KBM-7 (cell line): ENCODE measurements around the gene BAAT.

Experiments used
- DNase-seq: peaks from one replicate; pipeline ENCODE4 v3.0.0-alpha.2; 2015
- in situ Hi-C: fragments of 300-500 bp; cut with MboI; formaldehyde crosslinking; loops from 2 replicates; pipeline ENCODE4 v1.14.3; 2020; ENCODE audit warnings: low sequenced_read_pairs, low pct_unique_long_range_greater_than_20kb, mixed read lengths

Gene BAAT

DNA sequence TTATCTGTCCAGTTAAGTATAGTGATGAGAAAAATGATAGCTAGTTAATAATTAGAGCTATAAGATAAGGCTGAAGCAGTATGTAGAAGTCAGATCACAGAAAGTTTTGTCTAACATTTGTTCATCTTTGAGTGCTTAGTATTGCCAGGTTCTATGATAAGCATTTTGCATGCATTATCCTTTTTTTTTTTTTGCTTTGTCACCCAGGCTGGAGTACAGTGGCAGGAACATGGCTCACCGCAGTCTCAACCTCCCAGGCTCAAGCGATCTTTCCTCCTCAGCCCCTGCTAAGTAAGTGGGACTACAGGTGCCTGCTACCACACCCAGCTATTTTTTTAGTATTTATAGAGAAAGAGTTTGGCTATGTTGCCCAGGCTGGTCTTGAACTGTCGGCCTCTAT lies 17.5 kb downstream of the BAAT start:
- in situ Hi-C loops: no loop called here
- no peak for DNase-seq

DNA sequence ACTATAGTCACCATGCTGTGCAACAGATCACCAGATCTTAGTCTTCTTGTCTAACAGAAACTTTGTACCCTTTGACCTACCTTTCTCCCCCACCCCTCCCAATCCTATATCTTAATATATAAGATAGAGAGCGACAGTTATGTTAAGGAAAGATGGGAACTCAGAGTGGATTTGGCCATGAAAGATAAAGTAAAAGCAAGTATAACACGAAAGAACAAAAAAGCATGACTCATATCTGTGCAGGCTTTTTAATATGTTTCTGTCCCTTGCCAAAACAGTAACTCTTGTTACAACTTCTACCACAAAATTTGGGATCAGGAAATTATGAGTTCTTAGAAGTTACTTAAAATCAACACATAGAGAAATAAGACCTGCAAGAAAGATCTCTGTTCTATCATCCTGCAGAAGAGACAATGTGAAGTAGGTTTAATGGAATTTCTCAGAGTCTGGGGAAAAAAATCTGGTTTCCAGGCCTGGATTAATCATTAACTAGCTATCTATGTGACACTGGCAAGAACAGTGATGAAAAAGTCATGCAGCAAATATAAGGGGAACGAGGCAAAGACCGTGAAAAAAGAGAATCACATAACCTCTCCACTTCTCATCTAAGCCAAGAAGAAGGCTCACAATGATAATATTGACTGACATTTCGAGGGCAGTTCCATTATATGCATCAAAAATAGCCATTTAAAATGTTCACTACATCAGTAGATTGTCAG lies 18.6 kb downstream of the BAAT start:
- in situ Hi-C loops: no loop called here
- no peak for DNase-seq

DNA sequence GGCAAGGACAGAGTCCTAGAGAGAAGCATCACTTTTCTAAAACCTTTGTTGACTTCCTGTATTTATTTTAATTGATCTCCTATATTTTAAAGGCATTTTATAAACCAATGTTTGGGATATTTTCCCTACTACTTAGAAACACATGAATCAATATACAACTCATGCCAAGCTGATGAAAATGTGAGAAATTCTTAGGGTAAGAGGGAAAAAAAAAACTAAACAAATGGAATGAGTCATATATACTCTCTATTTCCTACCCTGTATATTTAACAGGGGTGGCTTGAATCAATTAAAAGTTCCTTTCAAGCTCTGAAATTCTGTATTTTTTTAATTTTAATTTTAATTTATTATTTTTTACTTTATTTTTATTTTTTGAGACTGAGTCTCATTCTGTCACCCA lies 19.6 kb downstream of the BAAT start:
- DNase-seq: no peak
- in situ Hi-C loops: no loop called here

DNA sequence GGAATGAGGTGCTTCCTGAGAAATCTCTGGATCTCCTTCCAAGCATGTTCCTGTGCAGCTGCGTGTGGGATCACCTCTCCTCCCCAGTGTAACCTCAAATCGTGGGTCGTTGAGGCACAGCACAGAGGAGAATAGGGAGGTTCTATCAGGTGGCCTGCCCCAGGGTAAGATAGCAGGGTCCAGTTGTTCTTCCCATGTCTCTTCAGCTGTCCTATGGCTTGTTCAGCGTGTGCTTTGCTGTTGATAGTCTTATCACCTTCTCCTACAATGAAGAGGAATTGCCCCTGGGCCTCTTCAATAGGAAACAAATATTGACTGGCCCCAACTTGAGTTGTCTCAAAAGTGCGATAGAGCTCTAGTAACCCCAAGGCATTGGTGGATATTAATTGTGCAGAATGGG lies 22.4 kb downstream of the BAAT start:
- DNase-seq: no peak
- in situ Hi-C loops: no loop called here

DNA sequence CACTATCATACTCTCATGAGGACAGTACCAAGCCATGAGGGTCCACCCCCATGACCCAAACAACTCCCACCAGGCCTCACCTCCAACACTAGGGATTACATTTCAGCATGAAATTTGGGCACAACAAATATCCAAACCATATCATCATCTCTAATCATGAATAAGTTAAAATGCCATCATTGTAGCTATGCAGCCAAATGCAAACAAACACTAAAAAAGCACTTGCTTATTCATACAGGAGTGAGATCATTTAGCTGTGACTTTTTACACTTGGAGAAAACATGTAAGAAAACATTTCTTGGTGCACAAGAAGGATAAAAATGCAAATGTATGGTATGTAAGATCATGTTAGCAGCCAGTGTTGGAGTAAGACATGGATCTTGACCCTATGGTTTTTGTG lies 24.2 kb downstream of the BAAT start:
- DNase-seq: no peak
- in situ Hi-C loops: no loop called here

DNA sequence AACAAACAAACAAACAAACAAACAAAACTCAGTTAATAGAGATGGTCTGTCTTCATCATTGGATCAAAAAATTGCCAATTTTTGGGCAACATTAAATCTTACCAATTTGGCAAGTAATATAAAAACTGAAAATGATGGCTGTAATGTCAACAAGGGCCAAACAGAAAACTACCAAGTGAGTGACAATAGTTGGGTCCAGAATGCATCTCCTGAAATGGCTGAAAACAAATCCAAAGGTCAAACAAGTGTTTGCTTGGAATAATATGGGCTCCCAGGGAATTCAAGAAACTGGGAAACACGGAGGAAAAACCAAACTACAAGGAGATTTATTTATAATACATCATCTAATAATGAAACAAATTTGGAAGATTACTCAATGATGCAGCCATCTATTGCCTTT lies 25.1 kb downstream of the BAAT start:
- in situ Hi-C loops: no loop called here
- no peak for DNase-seq

DNA sequence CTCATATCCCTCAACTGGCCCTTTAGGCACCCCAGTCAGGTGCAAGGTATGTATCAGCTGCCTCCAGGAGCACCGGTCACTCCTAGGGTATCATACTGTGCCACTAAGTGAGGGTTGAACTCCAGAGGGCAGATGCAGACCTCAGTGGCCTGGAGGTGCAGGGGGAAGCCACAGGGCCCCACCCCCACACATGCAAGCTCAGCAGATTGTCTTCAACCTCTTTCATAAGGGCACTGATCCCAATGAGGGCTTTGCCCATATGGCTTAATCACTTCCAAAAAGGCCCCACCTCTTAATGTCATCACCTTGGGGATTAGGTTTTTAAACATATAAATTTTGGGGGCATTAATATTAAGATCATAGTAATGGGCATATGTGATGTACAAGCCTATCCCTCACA lies 28.2 kb downstream of the BAAT start:
- in situ Hi-C loops: no loop called here
- no peak for DNase-seq

DNA sequence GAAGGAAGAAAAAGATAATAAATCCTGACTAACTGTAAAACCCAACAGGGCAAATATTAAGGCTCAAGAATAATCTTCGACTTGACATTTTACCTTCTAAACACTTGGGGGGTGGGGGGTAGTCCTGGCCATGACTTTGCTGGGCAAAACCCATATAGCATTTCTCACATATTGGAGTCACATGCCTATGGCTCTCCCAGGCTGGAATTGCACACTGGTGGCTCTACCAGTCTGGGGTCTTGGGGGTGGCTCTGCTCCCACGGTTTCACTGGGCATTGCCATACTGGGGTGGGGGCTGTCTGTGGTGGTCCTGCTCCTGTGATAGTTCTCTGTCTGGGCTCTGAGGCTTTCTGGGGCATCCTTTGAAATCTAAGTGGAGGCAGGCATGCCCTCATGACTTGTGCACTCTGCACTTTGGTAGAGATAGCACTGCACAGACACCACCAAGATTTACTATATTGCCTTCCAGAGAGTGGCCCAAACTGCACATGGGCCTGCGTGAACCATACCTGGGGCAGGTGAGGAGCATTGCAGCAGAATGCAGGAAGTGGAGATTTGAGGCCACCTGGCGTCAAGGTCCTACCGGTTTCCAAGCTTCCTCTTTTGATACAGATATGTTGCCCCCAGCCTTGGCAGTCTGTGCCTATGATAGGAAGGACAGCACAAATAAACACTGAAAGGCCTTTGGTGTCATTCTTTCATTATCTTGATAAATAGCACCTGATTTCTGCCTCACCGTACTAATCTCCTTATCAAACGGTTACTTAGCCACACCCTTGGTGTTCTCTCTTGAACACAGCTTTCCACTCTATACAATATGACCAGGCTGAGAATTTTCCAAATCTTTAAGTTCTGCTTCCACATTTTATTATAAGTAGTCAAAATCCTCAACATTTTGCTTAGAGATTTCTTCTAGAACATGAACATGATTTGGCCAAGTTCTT lies 29.8 kb downstream of the BAAT start:
- in situ Hi-C loops: no loop called here
- DNase-seq: no peak

DNA sequence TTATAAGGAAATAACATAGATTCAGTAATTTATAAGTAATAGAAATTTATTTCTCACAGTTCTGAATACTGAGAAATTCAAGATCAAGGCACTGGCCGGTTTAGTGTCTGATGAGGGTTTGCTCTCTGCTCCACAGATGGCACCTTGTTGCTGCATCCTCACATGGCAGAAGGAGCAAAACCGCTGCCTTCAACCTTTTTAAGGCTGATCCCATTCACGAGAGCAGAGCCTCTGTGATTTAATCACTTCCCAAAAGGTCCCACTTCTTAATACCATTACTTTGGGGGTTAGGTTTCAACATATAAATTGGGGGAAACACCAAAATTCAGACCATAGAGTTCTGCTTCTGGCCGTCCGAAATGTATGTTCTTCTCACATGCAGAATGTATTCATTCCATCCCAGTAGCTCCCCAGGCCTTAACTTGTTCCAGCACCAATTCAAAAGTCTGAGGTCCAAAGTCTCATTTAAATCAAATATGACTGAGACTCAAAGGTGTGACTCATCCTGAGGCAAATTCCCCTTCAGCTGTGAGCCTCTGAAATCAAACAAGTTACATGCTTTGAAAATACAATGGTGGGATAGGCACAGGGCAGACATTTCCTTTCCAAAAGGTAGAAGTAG lies 30.6 kb downstream of the BAAT start:
- in situ Hi-C loops: no loop called here
- DNase-seq: no peak

DNA sequence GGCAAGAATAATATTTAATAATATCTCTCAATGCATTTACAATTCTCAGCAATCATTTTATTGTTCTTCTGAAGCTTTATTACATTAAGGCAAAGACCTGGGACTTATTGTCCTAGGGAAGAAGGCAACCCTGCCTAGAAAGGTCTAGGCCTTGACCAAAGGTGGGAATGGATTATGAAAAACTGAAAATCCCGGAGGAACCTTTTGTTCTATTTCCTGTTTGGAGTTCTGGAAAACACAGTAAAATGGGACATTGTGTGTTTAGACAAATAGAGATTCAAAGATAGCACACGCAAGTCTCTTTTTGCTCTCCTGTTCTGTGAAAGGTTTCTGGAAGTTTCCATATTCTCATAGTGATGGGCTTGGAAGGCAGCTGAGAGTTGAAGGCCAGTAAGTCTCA lies 31.1 kb downstream of the BAAT start:
- in situ Hi-C loops: no loop called here
- no peak for DNase-seq

DNA sequence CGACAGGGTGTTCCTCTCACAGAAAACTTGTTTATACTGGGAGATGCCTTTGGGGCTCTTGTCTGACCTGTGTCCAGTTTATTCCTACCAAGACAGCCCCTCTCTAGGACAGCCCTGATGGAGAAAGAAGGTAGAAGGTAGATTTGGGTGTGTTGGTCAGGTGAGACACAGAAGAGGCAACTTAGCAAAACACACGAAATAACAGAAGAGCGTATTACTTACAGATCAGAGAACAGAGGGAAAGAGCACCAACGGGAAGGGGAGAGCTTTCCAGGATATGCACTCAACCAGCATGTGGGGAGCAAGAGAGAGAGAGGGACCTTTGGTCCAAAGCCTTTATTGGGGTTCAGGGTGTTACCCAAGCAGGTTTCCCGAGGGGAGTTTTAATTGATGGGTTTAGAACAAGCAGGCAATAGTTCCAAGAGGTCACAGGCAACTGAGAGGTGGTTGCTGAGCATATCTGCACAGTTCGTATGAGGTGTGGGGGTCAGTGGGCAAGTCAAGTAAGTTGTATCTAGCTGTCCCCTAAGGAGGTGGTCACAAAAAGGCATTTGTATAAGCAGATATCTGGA lies 31.8 kb downstream of the BAAT start:
- in situ Hi-C loops: no loop called here
- DNase-seq: no peak

DNA sequence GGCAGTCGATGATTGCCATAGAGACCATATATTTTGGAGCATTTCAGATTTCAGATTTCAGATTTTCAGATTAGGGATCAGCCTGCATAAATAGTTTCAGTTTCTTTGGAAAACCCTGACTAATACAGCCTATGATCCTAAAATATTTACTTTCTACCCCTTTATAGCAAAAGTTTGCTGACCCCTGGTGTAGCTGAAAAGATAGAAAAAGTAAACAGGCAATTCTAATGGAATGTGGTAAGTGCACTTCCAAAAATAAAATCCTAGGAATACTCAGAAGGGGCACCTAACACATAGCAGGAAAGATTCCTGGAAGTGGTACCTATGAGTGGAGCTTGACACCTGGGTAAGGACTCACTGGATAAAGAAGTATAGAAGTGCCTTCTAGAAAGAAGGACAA lies 34.5 kb downstream of the BAAT start:
- in situ Hi-C loops: no loop called here

DNA sequence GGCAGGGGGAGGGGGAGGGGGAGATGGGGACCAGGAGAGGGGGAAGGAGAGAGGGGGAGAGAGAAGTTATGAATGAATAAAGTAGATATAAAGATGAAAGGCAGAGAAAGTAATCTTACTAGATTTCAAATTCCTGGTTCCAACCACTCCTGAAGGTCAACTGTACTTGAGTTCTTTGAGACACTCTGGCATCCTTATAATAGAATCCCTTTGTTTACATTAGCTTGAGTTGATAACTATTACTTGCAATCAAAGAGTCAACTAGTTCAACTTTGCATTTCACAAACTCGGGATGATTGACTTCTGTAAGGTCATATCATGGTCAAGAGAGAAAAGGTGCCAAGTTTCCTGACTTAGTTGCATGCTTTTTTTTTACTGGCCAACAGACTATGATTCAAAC lies 42.2 kb downstream of the BAAT start:
- DNase-seq: no peak
- in situ Hi-C loops: no loop called here

More for the DNA sequence above, 34.5 kb downstream of the BAAT start:
- no peak for DNase-seq

DNA sequence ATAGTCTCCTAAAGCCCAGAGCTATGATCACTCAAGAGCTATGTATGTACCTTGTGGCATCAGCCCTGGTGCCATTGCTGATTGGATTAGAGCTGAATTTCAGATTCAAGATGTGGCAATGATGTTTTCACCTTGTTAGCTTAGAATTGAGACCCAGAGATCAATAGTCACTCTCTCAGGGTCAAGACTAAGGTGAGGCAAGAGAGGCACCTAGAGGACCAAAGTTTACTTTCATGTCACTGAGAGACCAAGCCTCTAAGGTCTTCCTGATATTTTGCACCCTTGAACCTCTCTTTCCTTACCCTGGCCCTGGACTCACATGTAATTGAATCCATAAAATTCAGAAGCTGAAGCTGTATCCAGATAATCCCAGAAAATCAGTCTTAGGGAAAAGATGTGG lies 42.8 kb downstream of the BAAT start:
- DNase-seq: no peak
- in situ Hi-C loops: no loop called here

DNA sequence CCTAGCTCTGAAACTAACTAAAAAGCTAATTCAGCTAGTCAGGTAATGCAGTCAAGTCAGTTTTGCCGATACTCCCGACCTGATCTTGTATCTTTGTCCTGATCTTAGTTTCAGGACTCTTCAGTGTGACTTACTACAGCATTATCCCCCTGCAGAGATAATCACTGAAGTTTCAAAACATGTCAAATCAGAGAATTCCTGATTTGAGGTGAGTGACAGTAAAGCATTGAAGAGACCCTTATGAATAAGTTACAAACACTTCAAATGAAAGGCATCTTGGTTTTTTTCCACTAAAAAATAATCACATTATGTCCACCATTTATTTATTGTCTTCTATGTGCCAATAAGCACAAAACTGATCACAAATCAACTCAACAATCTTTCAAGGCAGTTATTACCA lies 47.6 kb downstream of the BAAT start:
- in situ Hi-C loops: no loop called here
- no peak for DNase-seq

DNA sequence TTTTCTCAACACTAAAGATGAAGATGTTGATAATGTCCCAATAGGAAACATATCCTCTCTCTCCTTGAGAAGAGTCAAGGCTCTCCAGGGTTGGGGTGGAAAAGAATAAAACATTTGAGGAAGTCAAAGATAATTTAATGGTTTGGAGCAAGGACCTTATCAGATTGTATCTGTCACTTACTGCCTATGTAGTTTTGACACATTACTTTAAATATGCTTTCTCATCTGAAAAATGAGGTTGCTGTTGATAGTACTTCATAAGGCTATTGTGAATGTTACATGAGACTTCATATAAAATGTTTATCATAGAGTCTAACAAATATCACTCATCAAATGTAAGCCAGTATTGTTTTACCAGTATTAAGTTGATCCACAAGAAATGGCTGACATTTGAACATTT lies 48.7 kb downstream of the BAAT start:
- no peak for DNase-seq
- in situ Hi-C loops: no loop called here

DNA sequence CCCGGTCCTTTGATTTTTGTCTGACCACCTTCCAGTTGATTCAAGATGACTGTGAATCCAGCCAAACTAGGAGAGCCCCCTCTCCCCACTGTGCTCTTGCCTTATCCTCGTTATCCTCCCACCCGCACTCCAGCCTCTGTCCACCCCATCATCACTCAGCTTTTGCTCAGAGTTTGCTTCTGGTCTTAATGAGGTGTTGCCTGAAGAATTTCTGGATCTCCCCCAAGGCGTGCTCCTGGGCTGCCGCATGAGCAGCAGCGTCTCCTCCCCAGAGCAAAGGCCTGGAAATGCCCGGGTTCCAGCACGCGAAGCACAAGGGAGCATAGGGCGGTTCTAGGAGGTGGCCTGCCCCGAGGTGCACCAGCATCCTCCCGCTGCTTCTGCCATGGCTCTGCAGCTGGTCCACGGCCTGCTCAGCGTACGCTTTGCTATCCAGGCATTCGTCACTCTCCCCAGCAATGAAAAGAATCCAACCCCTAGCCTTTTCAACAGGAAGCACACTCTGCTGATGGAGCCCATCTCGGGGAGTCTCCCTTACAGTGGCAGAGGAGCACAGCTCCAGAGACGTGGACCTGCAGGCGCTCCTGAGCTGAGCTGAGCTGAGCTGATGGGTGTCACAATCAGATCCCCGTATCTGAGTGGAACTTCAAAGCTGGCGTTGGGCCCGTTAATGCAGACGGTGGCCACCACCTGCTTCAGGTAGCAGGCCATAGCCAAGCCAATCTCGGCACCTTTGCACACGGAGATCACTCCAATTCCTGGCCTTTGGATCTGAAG lies 50.7 kb downstream of the BAAT start:
- DNase-seq: no peak
- in situ Hi-C loops: no loop called here

DNA sequence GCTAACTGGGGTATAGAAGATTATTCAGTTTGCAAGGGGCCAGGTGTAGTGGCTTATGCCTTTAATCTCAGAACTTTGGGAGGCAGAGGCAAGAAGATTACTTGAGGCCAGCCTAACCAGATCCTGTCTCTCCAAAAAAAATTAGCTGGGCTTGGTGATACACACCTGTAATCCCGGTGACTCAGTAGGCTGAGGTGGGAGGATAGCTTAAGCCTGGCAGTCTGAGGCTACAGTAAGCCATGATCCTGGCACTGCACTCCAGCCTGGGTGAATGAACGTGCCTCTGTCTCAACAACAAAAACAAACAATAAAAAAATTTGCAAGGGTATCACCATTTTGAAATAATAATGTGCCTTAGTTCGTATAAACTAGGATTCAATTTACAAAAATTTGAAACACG lies 51.3 kb downstream of the BAAT start:
- in situ Hi-C loops: no loop called here
- DNase-seq: no peak

DNA sequence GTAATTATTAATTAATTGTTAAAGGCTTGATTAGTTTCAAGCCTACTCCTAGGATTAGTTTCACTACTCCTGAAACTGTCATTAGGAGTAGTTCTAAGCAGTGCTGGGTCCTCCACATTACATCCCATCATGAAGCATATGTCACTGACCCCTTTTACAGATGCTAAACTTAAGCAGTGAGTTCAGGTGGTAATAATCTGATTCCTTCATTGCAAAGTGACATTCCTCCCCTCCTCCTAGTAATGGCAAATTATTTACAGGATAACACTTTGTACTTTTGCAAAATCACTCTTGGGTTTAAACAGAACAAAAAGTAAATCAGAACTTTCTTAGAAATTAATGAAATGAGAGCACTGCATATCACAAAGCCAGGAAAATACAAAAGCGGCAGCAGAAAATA lies 52.4 kb downstream of the BAAT start:
- in situ Hi-C loops: no loop called here
- DNase-seq: no peak
